Measurements from ENCODE around the gene PLXNB1. TPM values are rescaled to one million over a fixed set of nuclear protein-coding genes. Genes with fewer than 3 reads are reported as not detected.

The PLXNB1 gene
- total and polyA plus RNA-seq, 12 donors: 3.4 to 115 (median 13.7) TPM

GRCh38 chr3:48409291-48410201 is 20.3 kb downstream of the PLXNB1 start:
- no peaks in the 10 kb centered on the region for H3K9me3 ChIP-seq (replicated peaks in 1 of 3)
- 88 to 95% (median 93%) methylated on average over 19 to 31 of the region's 31 CpGs for WGBS, 4 donors
- peak in 5 of 7 donors; percentile 6 to 43 (median 9) for DNase-seq
- H3K36me3 ChIP-seq (replicated peaks in 1 of 2): peaks cover 0 to 15% of the 10 kb centered on the region in 2 donors
- H3K27ac ChIP-seq: no peak overlapping the region
- H3K27me3 ChIP-seq: no peaks in the 10 kb centered on the region
- TF ChIP-seq CTCF (IDR thresholded peaks at IDR 0.05) (no peak), POLR2A (IDR thresholded peaks at IDR 0.05) (no peak)
- intact Hi-C loops (cut with DNase I): no loop called here
- no peak overlapping the region for H3K4me3 ChIP-seq
- H3K4me1 ChIP-seq (replicated peaks in 1 of 2): no peaks in the 10 kb centered on the region

- Histone ChIP-seq H3K4me3 (no peak overlapping the region), H3K27ac (no peak overlapping the region), H3K36me3 (replicated peaks in 1 of 2) (peaks cover 0 to 15% of the 10 kb centered on the region in 2 donors), H3K4me1 (replicated peaks in 1 of 2) (no peaks in the 10 kb centered on the region), H3K27me3 (no peaks in the 10 kb centered on the region), H3K9me3 (replicated peaks in 1 of 3) (no peaks in the 10 kb centered on the region)
- intact Hi-C loops (cut with DNase I): no loop called here
- peak in 5 of 7 donors; percentile 0 to 45 (median 11) for DNase-seq
- WGBS, 4 donors: 75 to 89% (median 82%) methylated on average over 4 of the region's 4 CpGs
- no peak for TF ChIP-seq CTCF (IDR thresholded peaks at IDR 0.05)
- TF ChIP-seq POLR2A (IDR thresholded peaks at IDR 0.05): no peak
Measured at GRCh38 chr3:48408823-48409281, 21.0 kb downstream of the PLXNB1 start.

- no peaks in the 10 kb centered on the region for H3K4me1 ChIP-seq (replicated peaks in 1 of 2)
- peak in 4 of 7 donors; percentile 4 to 29 (median 14) for DNase-seq
- H3K27me3 ChIP-seq: no peaks in the 10 kb centered on the region
- intact Hi-C loops (cut with DNase I): no loop called here
- WGBS, 4 donors: 89 to 90% (median 89%) methylated on average over 8 of the region's 8 CpGs
- H3K36me3 ChIP-seq (replicated peaks in 1 of 2): peaks cover 0 to 12% of the 10 kb centered on the region in 2 donors
- H3K27ac ChIP-seq: no peak overlapping the region
- no peaks in the 10 kb centered on the region for H3K9me3 ChIP-seq (replicated peaks in 1 of 3)
- TF ChIP-seq POLR2A (IDR thresholded peaks at IDR 0.05): no peak
- TF ChIP-seq CTCF (IDR thresholded peaks at IDR 0.05): no peak
- H3K4me3 ChIP-seq: no peak overlapping the region
Measured at GRCh38 chr3:48407542-48408099, 22.3 kb downstream of the PLXNB1 start.
